ENCODE results near the gene FGD5. TPM values are rescaled to one million over a fixed set of nuclear protein-coding genes. Genes with fewer than 3 reads are reported as not detected.

FGD5 gene
- polyA plus RNA-seq, 3 donors = 0.03 TPM; not detected in 2

DNA sequence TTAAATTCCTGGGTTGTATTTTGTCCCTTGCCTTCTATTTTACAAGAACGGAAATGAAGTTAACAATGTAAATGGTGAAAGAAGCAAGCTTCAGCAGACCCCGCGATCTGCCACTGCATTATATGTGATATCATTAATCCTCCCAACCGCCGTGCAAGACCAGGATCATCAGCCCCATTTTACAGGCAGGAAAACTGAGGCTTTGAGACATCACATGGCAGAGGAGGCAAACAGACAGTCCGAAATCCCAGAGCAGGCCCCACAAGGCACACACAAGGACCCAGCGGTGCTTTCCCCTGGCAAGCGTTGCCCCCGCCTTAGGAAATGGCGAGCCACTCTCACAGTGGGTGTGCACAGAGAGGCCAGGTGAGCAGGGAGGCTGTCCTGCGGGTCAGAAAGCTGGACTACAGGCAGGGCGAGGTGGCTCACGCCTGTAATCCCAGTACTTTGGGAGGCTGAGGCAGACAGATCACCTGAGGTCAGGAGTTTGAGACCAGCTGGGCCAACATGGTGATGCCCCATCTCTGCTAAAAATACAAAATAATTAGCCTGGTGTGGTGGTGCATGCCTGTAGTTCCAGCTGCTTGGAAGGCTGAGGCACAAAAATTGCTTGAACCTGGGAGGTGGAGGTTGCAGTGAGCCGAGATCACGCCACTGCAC lies 16.2 kb downstream of the FGD5 start:
- Histone ChIP-seq H3K79me2 (ENCODE audit: insufficient read depth, low read length) (no peaks in the 10 kb centered on the region), H3K9me3 (replicated peaks in 1 of 2; ENCODE audit: control insufficient read depth in 1 of 2, insufficient read depth in 1 of 2, low read length in 2 of 2) (no peaks in the 10 kb centered on the region)
- 98% methylated on average over 10 of the region's 15 CpGs for WGBS (ENCODE audit: insufficient coverage)

DNA sequence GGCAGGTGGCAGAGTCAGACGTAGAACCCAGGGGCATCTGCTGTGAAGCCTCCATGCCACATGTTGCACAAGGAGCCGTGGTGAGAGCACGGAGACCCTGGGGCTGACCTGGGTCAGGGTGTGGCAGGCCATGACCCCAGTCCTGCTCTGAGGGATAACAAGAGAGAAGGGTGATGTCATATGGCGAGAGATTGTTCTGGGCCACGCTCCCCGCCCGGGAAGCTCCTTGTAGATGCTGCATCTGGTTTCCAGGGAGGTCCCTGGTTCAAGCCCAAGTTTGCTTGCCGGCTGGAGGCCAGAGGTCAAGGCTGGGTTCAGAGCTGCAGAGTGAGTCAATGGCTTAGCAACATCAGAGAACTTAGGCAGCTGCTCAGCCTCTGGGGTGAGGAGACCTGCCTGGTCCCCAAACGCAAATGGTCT lies 17.3 kb downstream of the FGD5 start:
- H2AFZ ChIP-seq (ENCODE audit: insufficient read depth, low read depth, low read length, poor library complexity, severe bottlenecking) = no peak overlapping the region
- WGBS (ENCODE audit: insufficient coverage) = 88% methylated on average over 8 of the region's 9 CpGs
- no peak overlapping the region for H3K4me3 ChIP-seq (replicated peaks in 1 of 3; ENCODE audit: low read depth in 2 of 3, low read length in 3 of 3)
- intact Hi-C loops (cut with micrococcal nuclease) = no loop called here
- no peaks in the 10 kb centered on the region for H3K36me3 Mint-ChIP-seq
- no peak overlapping the region for H3K27ac Mint-ChIP-seq
- H3K4me3 Mint-ChIP-seq = no peak overlapping the region
- H4K20me1 ChIP-seq (ENCODE audit: insufficient read depth, low read length) = no peaks in the 10 kb centered on the region
- DNase-seq = no peak
- H3K27me3 Mint-ChIP-seq (ENCODE audit: low read depth in 3 of 3) = peaks cover 0 to 6% (median 2%) of the 10 kb centered on the region in 3 donors
- H3K4me1 Mint-ChIP-seq = no peaks in the 10 kb centered on the region
- no peaks in the 10 kb centered on the region for H3K9me3 Mint-ChIP-seq
- H3K27me3 ChIP-seq (ENCODE audit: control insufficient read depth in 2 of 2, insufficient read depth in 2 of 2, low read length in 2 of 2) = no peaks in the 10 kb centered on the region
- no peaks in the 10 kb centered on the region for H3K9me3 ChIP-seq (replicated peaks in 1 of 2; ENCODE audit: control insufficient read depth in 1 of 2, insufficient read depth in 1 of 2, low read length in 2 of 2)
- no peaks in the 10 kb centered on the region for H3K79me2 ChIP-seq (ENCODE audit: insufficient read depth, low read length)
- no peaks in the 10 kb centered on the region for H3K4me1 ChIP-seq (ENCODE audit: control insufficient read depth in 1 of 2, insufficient read depth in 2 of 2, low read length in 2 of 2)
- H3K9ac ChIP-seq (ENCODE audit: insufficient read depth, low read length, poor library complexity, severe bottlenecking) = no peak overlapping the region
- no peaks in the 10 kb centered on the region for H3K36me3 ChIP-seq (replicated peaks in 1 of 2; ENCODE audit: control insufficient read depth in 1 of 2, insufficient read depth in 2 of 2, low read length in 2 of 2)
- H3K27ac ChIP-seq (ENCODE audit: low read depth in 1 of 2, low read length in 2 of 2) = no peak overlapping the region
- TF ChIP-seq, protein P1, sequence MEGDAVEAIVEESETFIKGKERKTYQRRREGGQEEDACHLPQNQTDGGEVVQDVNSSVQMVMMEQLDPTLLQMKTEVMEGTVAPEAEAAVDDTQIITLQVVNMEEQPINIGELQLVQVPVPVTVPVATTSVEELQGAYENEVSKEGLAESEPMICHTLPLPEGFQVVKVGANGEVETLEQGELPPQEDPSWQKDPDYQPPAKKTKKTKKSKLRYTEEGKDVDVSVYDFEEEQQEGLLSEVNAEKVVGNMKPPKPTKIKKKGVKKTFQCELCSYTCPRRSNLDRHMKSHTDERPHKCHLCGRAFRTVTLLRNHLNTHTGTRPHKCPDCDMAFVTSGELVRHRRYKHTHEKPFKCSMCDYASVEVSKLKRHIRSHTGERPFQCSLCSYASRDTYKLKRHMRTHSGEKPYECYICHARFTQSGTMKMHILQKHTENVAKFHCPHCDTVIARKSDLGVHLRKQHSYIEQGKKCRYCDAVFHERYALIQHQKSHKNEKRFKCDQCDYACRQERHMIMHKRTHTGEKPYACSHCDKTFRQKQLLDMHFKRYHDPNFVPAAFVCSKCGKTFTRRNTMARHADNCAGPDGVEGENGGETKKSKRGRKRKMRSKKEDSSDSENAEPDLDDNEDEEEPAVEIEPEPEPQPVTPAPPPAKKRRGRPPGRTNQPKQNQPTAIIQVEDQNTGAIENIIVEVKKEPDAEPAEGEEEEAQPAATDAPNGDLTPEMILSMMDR (IDR thresholded peaks at IDR 0.05) = no peak
- no peak overlapping the region for H3K4me2 ChIP-seq (replicated peaks; ENCODE audit: extremely low read depth, low read length, poor library complexity, severe bottlenecking)

More for the DNA sequence above, 16.2 kb downstream of the FGD5 start:
- Histone ChIP-seq H3K4me1 (ENCODE audit: control insufficient read depth in 1 of 2, insufficient read depth in 2 of 2, low read length in 2 of 2) (no peaks in the 10 kb centered on the region), H3K27ac (ENCODE audit: low read depth in 1 of 2, low read length in 2 of 2) (no peak overlapping the region), H3K27me3 (ENCODE audit: control insufficient read depth in 2 of 2, insufficient read depth in 2 of 2, low read length in 2 of 2) (no peaks in the 10 kb centered on the region), H3K4me2 (replicated peaks; ENCODE audit: extremely low read depth, low read length, poor library complexity, severe bottlenecking) (no peak overlapping the region), H3K4me3 (replicated peaks in 1 of 3; ENCODE audit: low read depth in 2 of 3, low read length in 3 of 3) (no peak overlapping the region), H3K9ac (ENCODE audit: insufficient read depth, low read length, poor library complexity, severe bottlenecking) (no peak overlapping the region), H4K20me1 (ENCODE audit: insufficient read depth, low read length) (no peaks in the 10 kb centered on the region), H3K36me3 (replicated peaks in 1 of 2; ENCODE audit: control insufficient read depth in 1 of 2, insufficient read depth in 2 of 2, low read length in 2 of 2) (no peaks in the 10 kb centered on the region), H2AFZ (ENCODE audit: insufficient read depth, low read depth, low read length, poor library complexity, severe bottlenecking) (no peak overlapping the region)
- Mint-ChIP-seq H3K4me1 (no peaks in the 10 kb centered on the region), H3K36me3 (no peaks in the 10 kb centered on the region), H3K4me3 (no peak overlapping the region), H3K9me3 (no peaks in the 10 kb centered on the region), H3K27ac (no peak overlapping the region), H3K27me3 (ENCODE audit: low read depth in 3 of 3) (peaks cover 0 to 5% (median 4%) of the 10 kb centered on the region in 3 donors)
- intact Hi-C loops (cut with micrococcal nuclease) = no loop called here
- TF ChIP-seq, protein P1 (IDR thresholded peaks at IDR 0.05) = no peak
- DNase-seq = no peak
